HL-60/S4 treated with phorbol 12-myristate 13-acetate at 8.2 ng/mL for 4 days and 3 days (cell line): ENCODE measurements around the gene HIKESHI.

Experiments used
- in situ Hi-C: fragments of 300-500 bp; cut with MboI; formaldehyde crosslinking; loops from 2 replicates; pipeline ENCODE4 v1.15.0; 2022; ENCODE audit warnings: low sequenced_read_pairs

The HIKESHI gene

GRCh38 chr11:86374069-86374468 lies 72.0 kb downstream of the HIKESHI start:
- in situ Hi-C loops: no loop called here

GRCh38 chr11:86374586-86374985 lies 72.5 kb downstream of the HIKESHI start, which contains the start of gene CCDC81:
TSS of gene CCDC81 (plus strand) at chr11:86374887. CDS start at chr11:86375164, 277 bp downstream.
- in situ Hi-C loops: no loop called here

- in situ Hi-C loops: no loop called here
These were observed 75.9 kb downstream of the HIKESHI start for GRCh38 chr11:86377972-86378371.

GRCh38 chr11:86380295-86381059 lies 78.4 kb downstream of the HIKESHI start:
- in situ Hi-C loops: no loop called here

GRCh38 chr11:86383041-86383955 lies 81.3 kb downstream of the HIKESHI start:
- in situ Hi-C loops: no loop called here

- in situ Hi-C loops: no loop called here
These were observed 84.2 kb downstream of the HIKESHI start for GRCh38 chr11:86386283-86386682.

- in situ Hi-C loops: no loop called here
These were observed 84.7 kb downstream of the HIKESHI start for GRCh38 chr11:86386746-86387145.

GRCh38 chr11:86388198-86388597 lies 86.2 kb downstream of the HIKESHI start:
- in situ Hi-C loops: no loop called here

GRCh38 chr11:86390487-86390886 lies 88.4 kb downstream of the HIKESHI start:
- in situ Hi-C loops: no loop called here

GRCh38 chr11:86395061-86395551 lies 93.1 kb downstream of the HIKESHI start:
- in situ Hi-C loops: no loop called here
